B cell (primary cell): Measurements from ENCODE around the gene MLXIP. TPM values are rescaled to one million over a fixed set of nuclear protein-coding genes. Genes with fewer than 3 reads are reported as not detected.

ENCODE experiments used
- ATAC-seq: fragments of 200-7000 bp; cut with Tn5 transposase; one replicate; pipeline ENCODE4 v1.10.0; 2021; ENCODE audit warnings: low read depth, mild to moderate bottlenecking, moderate number of reproducible peaks, moderate library complexity
- CTCF ChIA-PET: fragments of 350-600 bp; sonication (Branson Sonifier 250); formaldehyde crosslinking; loops from one replicate; lab custom pipeline; 2021; ENCODE audit warnings: antibody characterized with exemption, inconsistent platforms; lab: Charles Lee
- POLR2A ChIA-PET: fragments of 350-600 bp; sonication (Branson Sonifier 250); formaldehyde crosslinking; loops from one replicate; lab custom pipeline; 2021; ENCODE audit warnings: antibody characterized with exemption; lab: Charles Lee
- DNase-seq: peaks from one replicate; pipeline ENCODE4 v3.0.0; 2013
- H2AFZ ChIP-seq: 2 replicates; pipeline ENCODE4 v1.6.1; 2012; ENCODE audit warnings: mild to moderate bottlenecking, low read depth, low read length; ENCODE audit not compliant: insufficient read depth, poor library complexity, severe bottlenecking
- H3K27ac ChIP-seq, 2 donors: 1 replicate in 1 of 2; 2 replicates in 1 of 2; pipeline ENCODE4 v1.5.1; 2012 to 2013; ENCODE audit warnings: low read length in 2 of 2, mild to moderate bottlenecking in 2 of 2, moderate library complexity in 1 of 2
- H3K27me3 ChIP-seq, 4 experiments: fragments of 200-600 bp in 1 of 4; sonication (generic) in 1 of 4; replicated peaks in 1 of 4; 1 replicate in 2 of 4; 2 replicates in 2 of 4; pipeline versions ENCODE4 v1.6.1 to v1.7.0; 2013 to 2016; ENCODE audit warnings: low read length in 3 of 4, mild to moderate bottlenecking in 2 of 4, mixed read lengths in 1 of 4, moderate library complexity in 1 of 4; ENCODE audit not compliant: insufficient read depth in 4 of 4, control insufficient read depth in 3 of 4; ENCODE audit errors: control extremely low read depth in 1 of 4
- H3K36me3 ChIP-seq, 2 experiments: replicated peaks in 1 of 2; 1 replicate in 1 of 2; 2 replicates in 1 of 2; pipeline versions ENCODE4 v1.6.1 to v1.7.1; 2013; ENCODE audit warnings: low read length in 1 of 2; ENCODE audit not compliant: insufficient read depth in 2 of 2, control insufficient read depth in 1 of 2; ENCODE audit errors: control extremely low read depth in 1 of 2, extremely low read depth in 1 of 2
- H3K4me1 ChIP-seq, 2 donors: fragments of 200-600 bp in 1 of 2; sonication (generic) in 1 of 2; 1 replicate in 1 of 2; 2 replicates in 1 of 2; pipeline versions ENCODE4 v1.5.1 to v1.6.1; 2013 to 2017; ENCODE audit warnings: low read length in 2 of 2; ENCODE audit not compliant: control insufficient read depth in 2 of 2, insufficient read depth in 2 of 2
- H3K4me2 ChIP-seq: replicated peaks from 2 replicates; pipeline ENCODE3; 2012; ENCODE audit warnings: mild to moderate bottlenecking, low read depth, low read length; ENCODE audit not compliant: poor library complexity, severe bottlenecking
- H3K4me3 ChIP-seq, 5 experiments: fragments of 200-600 bp in 1 of 5; sonication (generic) in 1 of 5; 1 replicate in 3 of 5; 2 replicates in 2 of 5; pipeline versions ENCODE4 v1.5.1 to v1.7.0; 2011 to 2016; ENCODE audit warnings: low read length in 4 of 5, mild to moderate bottlenecking in 4 of 5, low read depth in 2 of 5, control low read depth in 1 of 5, moderate library complexity in 1 of 5; ENCODE audit not compliant: insufficient read depth in 1 of 5; ENCODE audit errors: control extremely low read depth in 1 of 5, extremely low read depth in 1 of 5
- H3K79me2 ChIP-seq: fragments of 200-600 bp; sonication (generic); one replicate; pipeline ENCODE4 v1.6.0; 2016; ENCODE audit warnings: low read length; ENCODE audit not compliant: control insufficient read depth, insufficient read depth
- H3K9ac ChIP-seq: fragments of 200-600 bp; sonication (generic); 2 replicates; pipeline ENCODE4 v1.6.1; 2017; ENCODE audit warnings: mild to moderate bottlenecking, low read length, moderate library complexity
- H3K9me3 ChIP-seq, 3 donors: one replicate each; pipeline versions ENCODE4 v1.6.1 to v1.7.1; 2013; ENCODE audit warnings: low read length in 2 of 3; ENCODE audit not compliant: control insufficient read depth in 2 of 3, insufficient read depth in 1 of 3; ENCODE audit errors: control extremely low read depth in 1 of 3
- H4K20me1 ChIP-seq: 2 replicates; pipeline ENCODE4 v1.6.0; 2012; ENCODE audit warnings: mild to moderate bottlenecking, low read length; ENCODE audit not compliant: insufficient read depth, control insufficient read depth, poor library complexity, severe bottlenecking
- H3K27ac Mint-ChIP-seq: one replicate; pipeline ENCODE4 v1.8.0; 2021; ENCODE audit warnings: mixed read lengths
- H3K27me3 Mint-ChIP-seq: one replicate; pipeline ENCODE4 v1.8.0; 2021; ENCODE audit warnings: mixed read lengths
- H3K4me1 Mint-ChIP-seq: one replicate; pipeline ENCODE4 v1.8.0; 2021; ENCODE audit warnings: mixed read lengths
- H3K4me3 Mint-ChIP-seq: one replicate; pipeline ENCODE4 v1.8.0; 2021; ENCODE audit warnings: mixed read lengths
- H3K9me3 Mint-ChIP-seq: one replicate; pipeline ENCODE4 v1.8.0; 2022; ENCODE audit warnings: mixed read lengths; ENCODE audit not compliant: insufficient read depth
- EZH2 ChIP-seq: IDR thresholded peaks from 2 replicates; pipeline ENCODE4 v1.6.1; 2012; ENCODE audit warnings: borderline replicate concordance, low read depth, mild to moderate bottlenecking, moderate library complexity, low read length; ENCODE audit not compliant: insufficient read depth, poor library complexity, severe bottlenecking
- WGBS: methylation state at CpG from one replicate; pipeline ENCODE4 v1.1.5; 2013; ENCODE audit warnings: missing lambda C conversion rate; ENCODE audit not compliant: insufficient coverage; 5-methylcytosine and 5-hydroxymethylcytosine counted together
- intact Hi-C: fragments of 100-400 bp; cut with micrococcal nuclease; formaldehyde crosslinking; loops from one replicate; pipeline ENCODE4 v1.10.0; 2022
- polyA plus RNA-seq: library from polyadenylated mRNA; depleted of rRNA; stranded (reverse); fragments of >200 nt; gene quantifications from 2 replicates; pipeline ENCODE4 v1.2.3, GENCODE V29; 2012
- total RNA-seq, 2 donors: library from RNA; stranded (reverse); fragments of 120-200 nt in 1 of 2; gene quantifications; 1 replicate in 1 of 2; 2 replicates in 1 of 2; pipeline versions ENCODE4 v1.2.3 to v1.2.4, GENCODE V29; 2013 to 2022
- TF ChIP-seq, protein P1 (sequence below): fragments of 200-600 bp; IDR thresholded peaks from one replicate; pipeline ENCODE4 v1.8.0; 2022; ENCODE audit warnings: antibody characterized with exemption, mild to moderate bottlenecking

MLXIP gene
- total and polyA plus RNA-seq, 2 donors (not counting 1 experiment from before 2014, with no cell fraction given) = 28.1 to 91.2 TPM

DNA sequence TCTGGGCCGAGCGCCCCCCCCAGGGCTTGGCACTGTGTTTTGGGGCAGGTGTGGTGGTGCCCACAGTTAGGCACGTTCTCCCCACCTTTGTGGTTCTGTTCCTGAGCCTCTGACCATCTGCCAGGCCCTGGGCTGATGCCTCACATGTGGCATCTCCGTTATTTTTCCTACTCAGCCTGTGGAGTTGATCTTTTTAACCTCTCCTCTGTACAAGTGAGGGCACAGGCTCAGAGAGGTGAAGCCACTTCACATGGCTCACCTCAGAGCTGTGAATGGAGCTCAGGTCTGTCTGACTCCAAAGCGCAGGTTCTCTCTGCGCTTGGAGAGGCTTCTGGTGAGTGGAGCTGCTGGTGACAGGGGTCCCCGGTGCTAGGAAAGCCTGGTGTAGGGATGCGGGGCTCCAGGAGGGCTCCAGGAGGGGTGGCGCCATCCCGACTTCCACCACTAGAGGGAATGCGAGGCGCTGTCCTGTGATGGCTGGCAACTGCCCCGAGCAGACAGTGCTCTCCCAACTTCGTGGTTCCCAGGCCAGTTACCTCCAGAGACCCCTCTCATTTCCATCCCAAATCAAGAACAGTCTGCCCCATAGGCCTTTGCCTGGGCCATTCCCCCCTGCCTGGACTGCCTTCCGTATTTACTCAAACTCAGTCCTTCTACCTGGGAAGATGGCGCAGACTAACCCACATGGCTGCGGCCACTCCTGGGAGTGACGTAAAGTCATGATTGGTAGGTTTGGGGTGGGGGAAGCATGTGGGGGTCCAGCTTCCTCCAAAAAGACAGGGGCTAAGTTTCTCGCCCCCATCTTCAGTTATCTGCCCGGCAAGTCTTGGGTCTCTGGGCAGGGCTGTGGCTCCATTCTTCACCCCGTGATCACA lies 47.0 kb upstream of the MLXIP start:
- Histone ChIP-seq H3K9me3 (peaks cover 0 to 5% (median 0%) of the 10 kb centered on the region in 3 donors), H3K4me3 (no peak overlapping the region), H2AFZ (no peak overlapping the region), H4K20me1 (peaks cover 91% of the 10 kb centered on the region), H3K9ac (no peak overlapping the region), H3K27me3 (no peaks in the 10 kb centered on the region), H3K79me2 (peaks cover 96% of the 10 kb centered on the region), H3K4me1 (peaks cover 51 to 67% of the 10 kb centered on the region in 2 donors), H3K36me3 (peaks cover 1 to 31% of the 10 kb centered on the region in 2 experiments), H3K4me2 (peak overlapping the region; percentile 36), H3K27ac (peak overlapping the region; percentile 18 to 70)
- intact Hi-C loops = loop anchor here (5.0 kb wide), 1 partner anchor 74 kb away; no protein-coding TSS in a partner anchor
- peak overlapping the region; percentile 71 for H3K27ac Mint-ChIP-seq
- H3K9me3 Mint-ChIP-seq = no peaks in the 10 kb centered on the region
- H3K4me1 Mint-ChIP-seq = peaks cover 61% of the 10 kb centered on the region
- peak overlapping the region; percentile 29 for H3K4me3 Mint-ChIP-seq
- DNase-seq (peak; percentile 70), ATAC-seq (peak; percentile 39)
- ChIA-PET POLR2A (interaction anchor here (0.5 to 1.2 kb wide), 6 partner anchors 9 to 767 kb away, joined by 3 to 5 read pairs (median 4); partner anchors contain the start of genes CFAP251 and PSMD9), CTCF (interaction anchor here (0.7 to 4.0 kb wide), 11 partner anchors 24 to 136 kb away, joined by 3 to 18 read pairs (median 3); partner anchors contain the start of gene CFAP251)
- WGBS = 71% methylated on average over 15 of the region's 21 CpGs
- TF ChIP-seq, protein P1, sequence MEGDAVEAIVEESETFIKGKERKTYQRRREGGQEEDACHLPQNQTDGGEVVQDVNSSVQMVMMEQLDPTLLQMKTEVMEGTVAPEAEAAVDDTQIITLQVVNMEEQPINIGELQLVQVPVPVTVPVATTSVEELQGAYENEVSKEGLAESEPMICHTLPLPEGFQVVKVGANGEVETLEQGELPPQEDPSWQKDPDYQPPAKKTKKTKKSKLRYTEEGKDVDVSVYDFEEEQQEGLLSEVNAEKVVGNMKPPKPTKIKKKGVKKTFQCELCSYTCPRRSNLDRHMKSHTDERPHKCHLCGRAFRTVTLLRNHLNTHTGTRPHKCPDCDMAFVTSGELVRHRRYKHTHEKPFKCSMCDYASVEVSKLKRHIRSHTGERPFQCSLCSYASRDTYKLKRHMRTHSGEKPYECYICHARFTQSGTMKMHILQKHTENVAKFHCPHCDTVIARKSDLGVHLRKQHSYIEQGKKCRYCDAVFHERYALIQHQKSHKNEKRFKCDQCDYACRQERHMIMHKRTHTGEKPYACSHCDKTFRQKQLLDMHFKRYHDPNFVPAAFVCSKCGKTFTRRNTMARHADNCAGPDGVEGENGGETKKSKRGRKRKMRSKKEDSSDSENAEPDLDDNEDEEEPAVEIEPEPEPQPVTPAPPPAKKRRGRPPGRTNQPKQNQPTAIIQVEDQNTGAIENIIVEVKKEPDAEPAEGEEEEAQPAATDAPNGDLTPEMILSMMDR = peak; percentile 81
- TF ChIP-seq EZH2 = no peak
- H3K27me3 Mint-ChIP-seq = no peaks in the 10 kb centered on the region
